ENCODE data around the gene MOB3C.
"Not testable (repeated sequence)": the region's sequence is repeated elsewhere in the genome, so short reads cannot be mapped to it uniquely, and the experiment has no call there.

MOB3C gene

GRCh38 chr1:46616277-46617107 lies at the start of gene MOB3C:
TSS of gene MOB3C (minus strand) at chr1:46616811. CDS start at chr1:46613321, 3,490 bp downstream.
- no peak for FAIRE-seq

GRCh38 chr1:46665983-46666382 lies 49.4 kb upstream of the MOB3C start:
- FAIRE-seq = no peak

GRCh38 chr1:46662919-46663318 lies 46.3 kb upstream of the MOB3C start:
- FAIRE-seq = not testable (repeated sequence)

GRCh38 chr1:46660116-46660515 lies 43.5 kb upstream of the MOB3C start:
- FAIRE-seq = not testable (repeated sequence)

GRCh38 chr1:46659307-46659870 lies 42.8 kb upstream of the MOB3C start:
- no peak for FAIRE-seq

- no peak for FAIRE-seq
These were observed 41.2 kb upstream of the MOB3C start for GRCh38 chr1:46657775-46658174.

GRCh38 chr1:46656643-46657042 lies 40.0 kb upstream of the MOB3C start:
- FAIRE-seq = no peak

GRCh38 chr1:46655848-46656247 lies 39.2 kb upstream of the MOB3C start:
- no peak for FAIRE-seq

- not testable (repeated sequence) for FAIRE-seq
These were observed 38.1 kb upstream of the MOB3C start for GRCh38 chr1:46654698-46655097.

- FAIRE-seq = no peak
These were observed 37.4 kb upstream of the MOB3C start for GRCh38 chr1:46654012-46654411.

- no peak for FAIRE-seq
These were observed 36.9 kb upstream of the MOB3C start for GRCh38 chr1:46653405-46653958.

GRCh38 chr1:46652321-46653100 lies 35.9 kb upstream of the MOB3C start:
- FAIRE-seq = no peak

GRCh38 chr1:46651152-46651551 lies 34.5 kb upstream of the MOB3C start:
- FAIRE-seq = not testable (repeated sequence)

- FAIRE-seq = no peak
These were observed 33.9 kb upstream of the MOB3C start for GRCh38 chr1:46650491-46650890.

GRCh38 chr1:46649764-46650163 lies 33.2 kb upstream of the MOB3C start:
- no peak for FAIRE-seq

GRCh38 chr1:46647611-46648010 lies 31.0 kb upstream of the MOB3C start:
- no peak for FAIRE-seq

GRCh38 chr1:46646844-46647243 lies 30.2 kb upstream of the MOB3C start:
- no peak for FAIRE-seq

GRCh38 chr1:46646331-46646730 lies 29.7 kb upstream of the MOB3C start:
- no peak for FAIRE-seq

GRCh38 chr1:46645815-46646214 lies 29.2 kb upstream of the MOB3C start:
- no peak for FAIRE-seq

- FAIRE-seq = no peak
These were observed 26.8 kb upstream of the MOB3C start for GRCh38 chr1:46643368-46643775.

- FAIRE-seq = no peak
These were observed 25.6 kb upstream of the MOB3C start for GRCh38 chr1:46642115-46642680.

GRCh38 chr1:46639547-46639946 lies 22.9 kb upstream of the MOB3C start:
- FAIRE-seq = no peak

GRCh38 chr1:46638921-46639320 lies 22.3 kb upstream of the MOB3C start:
- no peak for FAIRE-seq
